Liver (tissue), 9 donors: ENCODE data around the gene MXD4. TPM values are rescaled to one million over a fixed set of nuclear protein-coding genes. Genes with fewer than 3 reads are reported as not detected.

Experiments
- DNase-seq: peaks from one replicate; pipeline ENCODE4 v3.0.0-alpha.2; 2017; ENCODE audit warnings: low spot score
- H3K27ac ChIP-seq, 2 donors: one replicate each; pipeline ENCODE4 v1.7.0; 2013; ENCODE audit warnings: inconsistent platforms in 2 of 2, low read length in 2 of 2, control low read depth in 1 of 2, low read depth in 1 of 2, mild to moderate bottlenecking in 1 of 2
- H3K27me3 ChIP-seq, 4 donors: one replicate each; pipeline versions ENCODE4 v1.6.1 to v1.7.0; 2013; ENCODE audit warnings: low read length in 3 of 4, inconsistent platforms in 1 of 4, mild to moderate bottlenecking in 1 of 4, moderate library complexity in 1 of 4; ENCODE audit not compliant: control insufficient read depth in 4 of 4, insufficient read depth in 4 of 4
- H3K36me3 ChIP-seq, 4 donors: one replicate each; pipeline versions ENCODE4 v1.6.1 to v1.7.0; 2013; ENCODE audit warnings: low read length in 3 of 4, mild to moderate bottlenecking in 3 of 4, low read depth in 1 of 4, moderate library complexity in 1 of 4; ENCODE audit not compliant: control insufficient read depth in 4 of 4, insufficient read depth in 3 of 4
- H3K4me1 ChIP-seq, 4 donors: one replicate each; pipeline versions ENCODE4 v1.6.1 to v1.7.0; 2013; ENCODE audit warnings: low read length in 3 of 4, mild to moderate bottlenecking in 3 of 4, moderate library complexity in 1 of 4; ENCODE audit not compliant: control insufficient read depth in 4 of 4, insufficient read depth in 4 of 4
- H3K4me3 ChIP-seq, 3 donors: one replicate each; pipeline versions ENCODE4 v1.6.1 to v1.7.0; 2013; ENCODE audit warnings: low read length in 3 of 3, control low read depth in 1 of 3, low read depth in 1 of 3, mild to moderate bottlenecking in 1 of 3
- H3K9ac ChIP-seq, 2 donors: one replicate each; pipeline ENCODE4 v1.7.0; 2013; ENCODE audit warnings: low read length in 2 of 2, mild to moderate bottlenecking in 2 of 2, moderate library complexity in 2 of 2, control low read depth in 1 of 2, low read depth in 1 of 2
- H3K9me3 ChIP-seq, 4 donors: one replicate each; pipeline versions ENCODE4 v1.6.1 to v1.7.0; 2013; ENCODE audit warnings: low read length in 3 of 4; ENCODE audit not compliant: control insufficient read depth in 4 of 4
- EGR1 ChIP-seq, 2 donors: IDR thresholded peaks; 2 replicates each; pipeline ENCODE4 v1.6.1; 2016 to 2018; ENCODE audit warnings: antibody characterized with exemption in 2 of 2, low read depth in 2 of 2
- FOXA1 ChIP-seq: IDR thresholded peaks from 2 replicates; pipeline ENCODE4 v1.6.1; 2016; ENCODE audit warnings: antibody characterized with exemption
- FOXA2 ChIP-seq: IDR thresholded peaks from 2 replicates; pipeline ENCODE4 v1.6.1; 2016; ENCODE audit warnings: antibody characterized with exemption
- GABPA ChIP-seq, 2 donors: IDR thresholded peaks in 1 of 2; conservative IDR thresholded peaks in 1 of 2; 2 replicates each; pipeline ENCODE4 v1.6.1; 2016; ENCODE audit warnings: antibody characterized with exemption in 2 of 2, mild to moderate bottlenecking in 1 of 2, moderate library complexity in 1 of 2
- HNF4A ChIP-seq, 2 donors: conservative IDR thresholded peaks; 2 replicates each; pipeline ENCODE4 v1.6.1; 2016; ENCODE audit warnings: antibody characterized with exemption in 2 of 2, mild to moderate bottlenecking in 2 of 2
- HNF4G ChIP-seq: IDR thresholded peaks from 2 replicates; pipeline ENCODE4 v1.6.1; 2016; ENCODE audit warnings: antibody characterized with exemption
- JUND ChIP-seq, 2 donors: IDR thresholded peaks; 2 replicates each; pipeline ENCODE4 v1.6.1; 2016; ENCODE audit warnings: antibody characterized with exemption in 2 of 2
- NR2F2 ChIP-seq: IDR thresholded peaks from 2 replicates; pipeline ENCODE4 v1.6.1; 2016; ENCODE audit warnings: antibody characterized with exemption
- RAD21 ChIP-seq, 2 donors: IDR thresholded peaks; 2 replicates each; pipeline ENCODE4 v1.6.1; 2016; ENCODE audit warnings: antibody characterized with exemption in 2 of 2, mild to moderate bottlenecking in 2 of 2
- RXRA ChIP-seq, 2 donors: IDR thresholded peaks; 2 replicates each; pipeline ENCODE4 v1.6.1; 2017 to 2018; ENCODE audit warnings: antibody characterized with exemption in 2 of 2, mild to moderate bottlenecking in 1 of 2
- SP1 ChIP-seq: IDR thresholded peaks from 2 replicates; pipeline ENCODE4 v1.6.1; 2018; ENCODE audit warnings: antibody characterized with exemption, mild to moderate bottlenecking
- TAF1 ChIP-seq: conservative IDR thresholded peaks from 2 replicates; pipeline ENCODE4 v1.6.1; 2016; ENCODE audit warnings: antibody characterized with exemption, mild to moderate bottlenecking
- YY1 ChIP-seq: IDR thresholded peaks from 2 replicates; pipeline ENCODE4 v1.6.1; 2016; ENCODE audit warnings: antibody characterized with exemption, mild to moderate bottlenecking
- WGBS: extraction: QIAGEN DNeasy Blood & Tissue Kit; methylation state at CpG from one replicate; pipeline ENCODE4 v1.1.7; 2013; 5-methylcytosine and 5-hydroxymethylcytosine counted together
- polyA plus RNA-seq, 2 donors: library from polyadenylated mRNA; stranded (reverse) in 1 of 2; unstranded in 1 of 2; fragments of 200-250 nt in 1 of 2; fragments of >200 nt in 1 of 2; fragmentation: Nextera tagmentation in 1 of 2; extraction: Ambion mirVana in 1 of 2; gene quantifications; one replicate each; pipeline versions ENCODE4 v1.2.1 to v1.2.3, GENCODE V29; 2013 to 2015
- total RNA-seq, 2 donors: library from RNA; depleted of rRNA; stranded (reverse); fragments of >200 nt; gene quantifications; one replicate each; pipeline ENCODE4 v1.2.3, GENCODE V29; 2014
- TF ChIP-seq, protein P1 (sequence below): IDR thresholded peaks from 2 replicates; pipeline ENCODE4 v1.6.1; 2016; ENCODE audit warnings: antibody characterized with exemption, mild to moderate bottlenecking
- TF ChIP-seq, protein P2 (sequence below): IDR thresholded peaks from 2 replicates; pipeline ENCODE4 v1.6.1; 2016; ENCODE audit warnings: antibody characterized with exemption
- TF ChIP-seq, protein P3 (sequence below): fragments of 150-350 bp; IDR thresholded peaks from 2 replicates; pipeline ENCODE4 v1.5.1; 2017; ENCODE audit warnings: improper control_type of control experiment, low read depth, low read length; ENCODE audit not compliant: missing input control
- TF ChIP-seq, protein P4 (sequence below): IDR thresholded peaks from 2 replicates; pipeline ENCODE4 v1.6.1; 2016; ENCODE audit warnings: antibody characterized with exemption
- donor health status: healthy.
- donor health status: healthy.
- donor health status: healthy.
- donor health status: healthy.
- donor health status: healthy.

The MXD4 gene
- total and polyA plus RNA-seq, 4 donors = 6.5 to 19.6 (median 15.9) TPM

DNA sequence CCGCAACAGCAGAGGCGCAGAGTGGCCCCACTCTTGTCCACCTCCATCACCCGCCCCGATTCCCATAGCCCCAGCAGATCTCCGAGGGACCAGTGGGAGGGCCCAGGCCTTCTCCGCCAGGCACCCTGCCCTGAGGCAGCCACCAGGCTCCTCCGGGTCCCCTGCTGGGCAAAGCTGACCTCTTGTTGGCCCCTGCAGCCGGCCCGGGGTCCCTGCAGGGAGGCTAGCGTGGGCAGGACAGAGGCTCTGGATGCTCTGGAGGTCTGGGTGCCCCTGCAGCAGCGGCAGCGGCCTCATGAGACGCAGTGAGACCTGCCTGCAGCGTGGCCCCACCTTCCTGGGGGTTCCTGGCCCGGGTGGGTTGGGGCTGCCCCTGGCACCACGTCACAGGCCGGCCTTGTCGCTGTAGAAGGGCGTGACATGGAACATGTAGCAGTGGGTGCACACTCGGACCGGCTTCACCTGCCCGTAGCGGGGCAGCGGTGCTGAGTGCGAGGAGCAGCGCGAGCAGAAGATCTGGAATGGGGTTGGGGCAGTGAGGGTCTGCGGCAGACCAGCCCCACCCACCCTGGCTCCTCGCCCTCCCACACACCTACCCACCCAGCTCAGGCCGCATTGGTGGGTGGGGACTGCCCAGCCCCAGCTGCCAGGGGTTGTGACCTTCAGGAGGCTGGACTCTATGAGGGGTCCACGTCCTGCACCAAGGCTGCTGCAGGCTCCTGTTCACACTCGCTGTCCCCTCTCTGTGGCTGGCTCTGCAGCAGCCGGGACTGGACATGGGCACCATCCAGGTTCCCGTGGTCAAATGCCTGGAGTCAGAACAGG lies 8.6 kb upstream of the MXD4 start:
- Histone ChIP-seq H3K36me3 (no peaks in the 10 kb centered on the region), H3K9me3 (no peaks in the 10 kb centered on the region), H3K4me1 (peaks cover 0 to 9% (median 6%) of the 10 kb centered on the region in 4 donors), H3K27ac (no peak overlapping the region), H3K4me3 (no peak overlapping the region), H3K27me3 (no peaks in the 10 kb centered on the region), H3K9ac (no peak overlapping the region)
- 94% methylated on average over 34 of the region's 34 CpGs for WGBS
- TF ChIP-seq SP1 (no peak), TAF1 (no peak), JUND (IDR thresholded peaks at IDR 0.05) (no peak), GABPA (IDR thresholded peaks at IDR 0.05 in 1 of 2, conservative IDR thresholded peaks at IDR 0.05 in 1 of 2) (no peak), YY1 (no peak), RAD21 (IDR thresholded peaks at IDR 0.05) (no peak), FOXA1 (no peak), RXRA (IDR thresholded peaks at IDR 0.05) (no peak), HNF4A (conservative IDR thresholded peaks at IDR 0.05) (no peak), FOXA2 (no peak), EGR1 (IDR thresholded peaks at IDR 0.05; ENCODE audit: low read depth in 2 of 2) (no peak), HNF4G (no peak), NR2F2 (no peak)
- TF ChIP-seq, protein P1, sequence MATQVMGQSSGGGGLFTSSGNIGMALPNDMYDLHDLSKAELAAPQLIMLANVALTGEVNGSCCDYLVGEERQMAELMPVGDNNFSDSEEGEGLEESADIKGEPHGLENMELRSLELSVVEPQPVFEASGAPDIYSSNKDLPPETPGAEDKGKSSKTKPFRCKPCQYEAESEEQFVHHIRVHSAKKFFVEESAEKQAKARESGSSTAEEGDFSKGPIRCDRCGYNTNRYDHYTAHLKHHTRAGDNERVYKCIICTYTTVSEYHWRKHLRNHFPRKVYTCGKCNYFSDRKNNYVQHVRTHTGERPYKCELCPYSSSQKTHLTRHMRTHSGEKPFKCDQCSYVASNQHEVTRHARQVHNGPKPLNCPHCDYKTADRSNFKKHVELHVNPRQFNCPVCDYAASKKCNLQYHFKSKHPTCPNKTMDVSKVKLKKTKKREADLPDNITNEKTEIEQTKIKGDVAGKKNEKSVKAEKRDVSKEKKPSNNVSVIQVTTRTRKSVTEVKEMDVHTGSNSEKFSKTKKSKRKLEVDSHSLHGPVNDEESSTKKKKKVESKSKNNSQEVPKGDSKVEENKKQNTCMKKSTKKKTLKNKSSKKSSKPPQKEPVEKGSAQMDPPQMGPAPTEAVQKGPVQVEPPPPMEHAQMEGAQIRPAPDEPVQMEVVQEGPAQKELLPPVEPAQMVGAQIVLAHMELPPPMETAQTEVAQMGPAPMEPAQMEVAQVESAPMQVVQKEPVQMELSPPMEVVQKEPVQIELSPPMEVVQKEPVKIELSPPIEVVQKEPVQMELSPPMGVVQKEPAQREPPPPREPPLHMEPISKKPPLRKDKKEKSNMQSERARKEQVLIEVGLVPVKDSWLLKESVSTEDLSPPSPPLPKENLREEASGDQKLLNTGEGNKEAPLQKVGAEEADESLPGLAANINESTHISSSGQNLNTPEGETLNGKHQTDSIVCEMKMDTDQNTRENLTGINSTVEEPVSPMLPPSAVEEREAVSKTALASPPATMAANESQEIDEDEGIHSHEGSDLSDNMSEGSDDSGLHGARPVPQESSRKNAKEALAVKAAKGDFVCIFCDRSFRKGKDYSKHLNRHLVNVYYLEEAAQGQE = no peak
- TF ChIP-seq, protein P2, sequence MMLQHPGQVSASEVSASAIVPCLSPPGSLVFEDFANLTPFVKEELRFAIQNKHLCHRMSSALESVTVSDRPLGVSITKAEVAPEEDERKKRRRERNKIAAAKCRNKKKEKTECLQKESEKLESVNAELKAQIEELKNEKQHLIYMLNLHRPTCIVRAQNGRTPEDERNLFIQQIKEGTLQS = no peak
- TF ChIP-seq, protein P3, sequence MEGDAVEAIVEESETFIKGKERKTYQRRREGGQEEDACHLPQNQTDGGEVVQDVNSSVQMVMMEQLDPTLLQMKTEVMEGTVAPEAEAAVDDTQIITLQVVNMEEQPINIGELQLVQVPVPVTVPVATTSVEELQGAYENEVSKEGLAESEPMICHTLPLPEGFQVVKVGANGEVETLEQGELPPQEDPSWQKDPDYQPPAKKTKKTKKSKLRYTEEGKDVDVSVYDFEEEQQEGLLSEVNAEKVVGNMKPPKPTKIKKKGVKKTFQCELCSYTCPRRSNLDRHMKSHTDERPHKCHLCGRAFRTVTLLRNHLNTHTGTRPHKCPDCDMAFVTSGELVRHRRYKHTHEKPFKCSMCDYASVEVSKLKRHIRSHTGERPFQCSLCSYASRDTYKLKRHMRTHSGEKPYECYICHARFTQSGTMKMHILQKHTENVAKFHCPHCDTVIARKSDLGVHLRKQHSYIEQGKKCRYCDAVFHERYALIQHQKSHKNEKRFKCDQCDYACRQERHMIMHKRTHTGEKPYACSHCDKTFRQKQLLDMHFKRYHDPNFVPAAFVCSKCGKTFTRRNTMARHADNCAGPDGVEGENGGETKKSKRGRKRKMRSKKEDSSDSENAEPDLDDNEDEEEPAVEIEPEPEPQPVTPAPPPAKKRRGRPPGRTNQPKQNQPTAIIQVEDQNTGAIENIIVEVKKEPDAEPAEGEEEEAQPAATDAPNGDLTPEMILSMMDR = no peak
- TF ChIP-seq, protein P4, sequence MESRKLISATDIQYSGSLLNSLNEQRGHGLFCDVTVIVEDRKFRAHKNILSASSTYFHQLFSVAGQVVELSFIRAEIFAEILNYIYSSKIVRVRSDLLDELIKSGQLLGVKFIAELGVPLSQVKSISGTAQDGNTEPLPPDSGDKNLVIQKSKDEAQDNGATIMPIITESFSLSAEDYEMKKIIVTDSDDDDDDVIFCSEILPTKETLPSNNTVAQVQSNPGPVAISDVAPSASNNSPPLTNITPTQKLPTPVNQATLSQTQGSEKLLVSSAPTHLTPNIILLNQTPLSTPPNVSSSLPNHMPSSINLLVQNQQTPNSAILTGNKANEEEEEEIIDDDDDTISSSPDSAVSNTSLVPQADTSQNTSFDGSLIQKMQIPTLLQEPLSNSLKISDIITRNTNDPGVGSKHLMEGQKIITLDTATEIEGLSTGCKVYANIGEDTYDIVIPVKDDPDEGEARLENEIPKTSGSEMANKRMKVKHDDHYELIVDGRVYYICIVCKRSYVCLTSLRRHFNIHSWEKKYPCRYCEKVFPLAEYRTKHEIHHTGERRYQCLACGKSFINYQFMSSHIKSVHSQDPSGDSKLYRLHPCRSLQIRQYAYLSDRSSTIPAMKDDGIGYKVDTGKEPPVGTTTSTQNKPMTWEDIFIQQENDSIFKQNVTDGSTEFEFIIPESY = no peak
- no peak for DNase-seq
